HepG2 (cell line): ENCODE results near the gene DDX10. TPM values are rescaled to one million over a fixed set of nuclear protein-coding genes. Genes with fewer than 3 reads are reported as not detected.

Source experiments
- ATAC-seq: fragments of 200-7000 bp; cut with Tn5 transposase; 3 replicates; pipeline ENCODE4 v1.9.1; 2020; ENCODE audit warnings: mild to moderate bottlenecking, moderate library complexity
- BruUV-seq: library from RNA; stranded (reverse); fragments of 400-500 nt; replicated peaks from 2 replicates; lab custom pipeline; 2021; lab: Mats Ljungman, UMichigan
- CTCF ChIA-PET: fragments of 300-600 bp; formaldehyde crosslinking; extraction: SDS; loops from one replicate; lab custom pipeline; 2021; ENCODE audit warnings: low total read pairs, inconsistent platforms, low intra/inter-chr PET ratio; lab: Yijun Ruan, JAX
- POLR2A ChIA-PET: fragments of 350-600 bp; sonication (Branson Sonifier 250); formaldehyde crosslinking; loops from one replicate; lab custom pipeline; 2020; ENCODE audit warnings: antibody characterized with exemption, inconsistent platforms; lab: Yijun Ruan, JAX
- DNase-seq: peaks from one replicate; pipeline ENCODE4 v3.0.0-alpha.2; 2015; ENCODE audit warnings: low spot score
- FAIRE-seq: peaks from 3 replicates; lab custom pipeline; 2011; peaks lifted over from hg19 to GRCh38; lab: Jason Lieb, UNC
- H2AFZ ChIP-seq: one replicate; pipeline ENCODE4 v1.6.1; 2011; ENCODE audit warnings: low read length, inconsistent platforms
- H3K27ac ChIP-seq: fragments of 300-600 bp; 3 replicates; pipeline ENCODE4 v1.8.0; 2011; ENCODE audit warnings: mixed run types, mild to moderate bottlenecking, mixed read lengths, low read length, inconsistent platforms; ENCODE audit not compliant: insufficient read depth; ENCODE audit errors: extremely low read length
- H3K27me3 ChIP-seq, 2 experiments: fragments of 200-600 bp in 1 of 2; 2 replicates in 1 of 2; 3 replicates in 1 of 2; pipeline versions ENCODE4 v1.6.0 to v1.8.0; 2011; ENCODE audit warnings: low read length in 2 of 2, mild to moderate bottlenecking in 2 of 2, moderate library complexity in 2 of 2, inconsistent platforms in 1 of 2; ENCODE audit not compliant: insufficient read depth in 2 of 2, control insufficient read depth in 1 of 2
- H3K36me3 ChIP-seq, 2 experiments: fragments of 200-600 bp in 1 of 2; replicated peaks in 1 of 2; 2 replicates in 1 of 2; 3 replicates in 1 of 2; pipeline versions ENCODE4 v1.5.1 to v1.8.0; 2011; ENCODE audit warnings: low read length in 2 of 2, inconsistent platforms in 1 of 2; ENCODE audit not compliant: insufficient read depth in 2 of 2, control insufficient read depth in 1 of 2
- H3K4me1 ChIP-seq: 2 replicates; pipeline ENCODE4 v1.5.1; 2012; ENCODE audit warnings: low read length, inconsistent platforms; ENCODE audit not compliant: insufficient read depth
- H3K4me2 ChIP-seq: 2 replicates; pipeline ENCODE4 v1.6.0; 2011; ENCODE audit warnings: low read depth, low read length, inconsistent platforms
- H3K4me3 ChIP-seq, 3 experiments: fragments of 200-600 bp in 1 of 3; sonication (generic), shearing (Covaris generic) in 1 of 3; replicated peaks in 1 of 3; 2 replicates each; pipeline ENCODE4 v1.5.1; 2011 to 2016; ENCODE audit warnings: low read length in 3 of 3, inconsistent platforms in 2 of 3, low read depth in 2 of 3, mild to moderate bottlenecking in 2 of 3, control low read depth in 1 of 3, mixed read lengths in 1 of 3; ENCODE audit not compliant: insufficient read depth in 1 of 3
- H3K79me2 ChIP-seq: one replicate; pipeline ENCODE4 v1.6.1; 2011; ENCODE audit warnings: low read length, inconsistent platforms; ENCODE audit not compliant: insufficient read depth
- H3K9ac ChIP-seq: 2 replicates; pipeline ENCODE4 v1.6.0; 2011; ENCODE audit warnings: mild to moderate bottlenecking, low read depth, low read length, inconsistent platforms; ENCODE audit not compliant: insufficient read depth
- H3K9me3 ChIP-seq: 2 replicates; pipeline ENCODE4 v1.5.1; 2012; ENCODE audit warnings: mild to moderate bottlenecking, low read length
- H4K20me1 ChIP-seq: 2 replicates; pipeline ENCODE4 v1.6.0; 2011; ENCODE audit warnings: inconsistent platforms, mild to moderate bottlenecking, low read length, moderate library complexity; ENCODE audit not compliant: insufficient read depth
- ATAD3A ChIP-seq: sonication (generic); formaldehyde crosslinking; IDR thresholded peaks from 2 replicates; pipeline ENCODE4 v1.4.0; 2020; ENCODE audit warnings: missing genetic modification reagents
- CHD2 ChIP-seq: IDR thresholded peaks from 2 replicates; pipeline ENCODE4 v1.6.1; 2011; ENCODE audit warnings: low read depth, low read length, improper control_type of control experiment
- KDM1A ChIP-seq: IDR thresholded peaks from 2 replicates; pipeline ENCODE4 v1.6.1; 2016; ENCODE audit warnings: missing compliant biosample characterization
- KLF9 ChIP-seq: IDR thresholded peaks from 2 replicates; pipeline ENCODE4 v1.6.1; 2016; ENCODE audit warnings: low read depth
- KMT2A ChIP-seq: sonication (generic); formaldehyde crosslinking; IDR thresholded peaks from 2 replicates; pipeline ENCODE4 v1.4.0; 2020; ENCODE audit warnings: missing genetic modification reagents
- PHB2 ChIP-seq: fragments of 450-650 bp; IDR thresholded peaks from 2 replicates; pipeline ENCODE4 v1.6.1; 2018; ENCODE audit not compliant: partially characterized antibody
- SMAD3 ChIP-seq: sonication (generic); formaldehyde crosslinking; IDR thresholded peaks from 2 replicates; pipeline ENCODE4 v1.4.0; 2020; ENCODE audit warnings: missing genetic modification reagents
- SYNCRIP ChIP-seq: fragments of 200-400 bp; formaldehyde crosslinking; IDR thresholded peaks from 2 replicates; pipeline ENCODE4 v1.6.1; 2018; ENCODE audit warnings: mild to moderate bottlenecking, low read depth, low read length; ENCODE audit not compliant: insufficient read depth
- ZFP90 ChIP-seq: sonication (generic); formaldehyde crosslinking; IDR thresholded peaks from 2 replicates; pipeline ENCODE4 v1.8.0; 2022; ENCODE audit warnings: missing genetic modification reagents, mild to moderate bottlenecking, inconsistent platforms, borderline replicate concordance
- ZMYM3 ChIP-seq: sonication (generic); formaldehyde crosslinking; IDR thresholded peaks from 2 replicates; pipeline ENCODE4 v1.5.1; 2020; ENCODE audit warnings: mild to moderate bottlenecking, missing genetic modification reagents
- ZNF431 ChIP-seq: sonication (generic); formaldehyde crosslinking; IDR thresholded peaks from 2 replicates; pipeline ENCODE4 v1.9.0; 2022; ENCODE audit warnings: missing genetic modification reagents, low read depth, mild to moderate bottlenecking, borderline replicate concordance
- ZNF451 ChIP-seq: sonication (generic); formaldehyde crosslinking; IDR thresholded peaks from 2 replicates; pipeline ENCODE4 v1.5.0; 2020; ENCODE audit warnings: mild to moderate bottlenecking, missing genetic modification reagents
- ZNF768 ChIP-seq: sonication (generic); formaldehyde crosslinking; IDR thresholded peaks from 2 replicates; pipeline ENCODE4 v1.4.0; 2020; ENCODE audit warnings: missing genetic modification reagents
- WGBS: methylation state at CpG from one replicate; pipeline ENCODE4 v1.1.6; 2017; ENCODE audit warnings: low lambda C conversion rate; 5-methylcytosine and 5-hydroxymethylcytosine counted together
- in situ Hi-C: cut with HindIII; loops from 2 replicates; pipeline ENCODE4 v1.10.0; 2017; ENCODE audit warnings: low pct_unique_long_range_greater_than_20kb; ENCODE audit not compliant: extremely low pct_ligation_motif_present
- intact Hi-C: fragments of 100-400 bp; cut with micrococcal nuclease; formaldehyde crosslinking; loops from one replicate; pipeline ENCODE4 v1.10.0; 2022; ENCODE audit not compliant: unreplicated experiment
- polyA plus RNA-seq, 8 experiments: library from polyadenylated mRNA; depleted of rRNA in 3 of 8; stranded (reverse) in 7 of 8; unstranded in 1 of 8; fragments of >200 nt; fragmentation: Illumina TruSeq in 4 of 8; extraction: Trizol in 4 of 8; gene quantifications; 2 replicates each; pipeline versions ENCODE4 v1.2.1 to v1.2.3, GENCODE V29; 2011 to 2016; ENCODE audit warnings: low read depth in 4 of 8, missing spikeins in 1 of 8, mixed read lengths in 1 of 8; ENCODE audit not compliant: insufficient read depth in 1 of 8
- total RNA-seq, 5 experiments: library from RNA; depleted of rRNA; stranded (reverse); fragments of >200 nt; fragmentation: Illumina TruSeq; extraction: Trizol; gene quantifications; 2 replicates each; pipeline ENCODE4 v1.2.3, GENCODE V29; 2016; ENCODE audit warnings: low read depth in 1 of 5
- TF ChIP-seq, protein P1 (sequence below): sonication (generic); formaldehyde crosslinking; IDR thresholded peaks from 2 replicates; pipeline ENCODE4 v1.4.0; 2020; ENCODE audit warnings: mild to moderate bottlenecking, low read depth, missing genetic modification reagents
- TF ChIP-seq, protein P2 (sequence below): sonication (generic); formaldehyde crosslinking; IDR thresholded peaks from 2 replicates; pipeline ENCODE4 v1.8.0; 2022; ENCODE audit warnings: mild to moderate bottlenecking, missing genetic modification reagents; ENCODE audit not compliant: insufficient replicate concordance
- TF ChIP-seq, protein P3 (sequence below): sonication (generic); formaldehyde crosslinking; IDR thresholded peaks from 2 replicates; pipeline ENCODE4 v1.5.0; 2020; ENCODE audit warnings: mild to moderate bottlenecking, low read depth, missing genetic modification reagents, borderline replicate concordance
- TF ChIP-seq, protein P4 (sequence below): sonication (generic); formaldehyde crosslinking; IDR thresholded peaks from 2 replicates; pipeline ENCODE4 v1.8.0; 2022; ENCODE audit warnings: mild to moderate bottlenecking, missing genetic modification reagents, borderline replicate concordance
- TF ChIP-seq, protein P5 (sequence below): sonication (generic); formaldehyde crosslinking; conservative IDR thresholded peaks from 2 replicates; pipeline ENCODE4 v1.4.0; 2020; ENCODE audit warnings: missing genetic modification reagents

Gene DDX10
- total and polyA plus RNA-seq, 2 of the 13 experiments (the other 11 are each of a cell fraction or from before 2014, with no cell fraction given) = 17.0 to 32.0 TPM

DNA sequence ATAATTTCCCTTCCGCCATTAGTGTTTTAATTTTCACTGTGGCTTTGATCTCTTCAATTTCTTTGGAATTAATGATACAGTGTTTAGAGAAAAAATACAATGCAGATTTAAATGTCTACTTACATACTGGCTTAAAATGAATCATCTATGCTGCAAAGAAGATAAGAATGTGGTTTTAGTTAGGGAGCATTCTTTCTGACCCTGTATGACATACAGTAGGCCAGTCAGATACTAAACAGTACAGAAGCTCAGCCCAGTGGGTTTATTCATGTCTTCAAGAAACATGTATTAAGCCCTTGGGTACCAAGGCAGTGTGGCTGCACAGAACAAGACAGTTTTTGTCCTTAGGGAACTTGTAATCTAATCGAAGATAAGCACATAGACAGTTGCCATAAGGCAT is 268.8 kb downstream of the DDX10 start:
- no peak overlapping the region for H3K27ac ChIP-seq
- ChIA-PET POLR2A (no interaction called here), CTCF (no interaction called here)
- no peak overlapping the region for H2AFZ ChIP-seq
- H3K9ac ChIP-seq = no peak overlapping the region
- no peaks in the 10 kb centered on the region; a peak in 1 of 5 replicates for H3K36me3 ChIP-seq
- no peaks in the 10 kb centered on the region for H4K20me1 ChIP-seq
- no peaks in the 10 kb centered on the region for H3K79me2 ChIP-seq
- 82% methylated on average over 2 of the region's 2 CpGs for WGBS
- H3K4me1 ChIP-seq = peaks cover 8% of the 10 kb centered on the region
- no TSS peak for BruUV-seq
- in situ Hi-C loops = no loop called here
- DNase-seq = no peak
- H3K4me2 ChIP-seq = no peak overlapping the region
- intact Hi-C loops = no loop called here
- H3K9me3 ChIP-seq = no peaks in the 10 kb centered on the region
- ATAC-seq = no peak
- TF ChIP-seq, protein P1, sequence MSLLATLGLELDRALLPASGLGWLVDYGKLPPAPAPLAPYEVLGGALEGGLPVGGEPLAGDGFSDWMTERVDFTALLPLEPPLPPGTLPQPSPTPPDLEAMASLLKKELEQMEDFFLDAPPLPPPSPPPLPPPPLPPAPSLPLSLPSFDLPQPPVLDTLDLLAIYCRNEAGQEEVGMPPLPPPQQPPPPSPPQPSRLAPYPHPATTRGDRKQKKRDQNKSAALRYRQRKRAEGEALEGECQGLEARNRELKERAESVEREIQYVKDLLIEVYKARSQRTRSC = no peak
- TF ChIP-seq, protein P2, sequence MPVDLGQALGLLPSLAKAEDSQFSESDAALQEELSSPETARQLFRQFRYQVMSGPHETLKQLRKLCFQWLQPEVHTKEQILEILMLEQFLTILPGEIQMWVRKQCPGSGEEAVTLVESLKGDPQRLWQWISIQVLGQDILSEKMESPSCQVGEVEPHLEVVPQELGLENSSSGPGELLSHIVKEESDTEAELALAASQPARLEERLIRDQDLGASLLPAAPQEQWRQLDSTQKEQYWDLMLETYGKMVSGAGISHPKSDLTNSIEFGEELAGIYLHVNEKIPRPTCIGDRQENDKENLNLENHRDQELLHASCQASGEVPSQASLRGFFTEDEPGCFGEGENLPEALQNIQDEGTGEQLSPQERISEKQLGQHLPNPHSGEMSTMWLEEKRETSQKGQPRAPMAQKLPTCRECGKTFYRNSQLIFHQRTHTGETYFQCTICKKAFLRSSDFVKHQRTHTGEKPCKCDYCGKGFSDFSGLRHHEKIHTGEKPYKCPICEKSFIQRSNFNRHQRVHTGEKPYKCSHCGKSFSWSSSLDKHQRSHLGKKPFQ (CRISPR knock-in tag) = no peak
- TF ChIP-seq KLF9 (CRISPR knock-in tag) (no peak), KDM1A (no peak), ZNF431 (no peak), CHD2 (no peak), PHB2 (no peak), ZNF768 (no peak), ZFP90 (CRISPR knock-in tag) (no peak), ZMYM3 (CRISPR knock-in tag) (no peak), SMAD3 (CRISPR knock-in tag) (no peak), ZNF451 (no peak), SYNCRIP (no peak), ATAD3A (CRISPR knock-in tag) (no peak), KMT2A (no peak)
- TF ChIP-seq, protein P3, sequence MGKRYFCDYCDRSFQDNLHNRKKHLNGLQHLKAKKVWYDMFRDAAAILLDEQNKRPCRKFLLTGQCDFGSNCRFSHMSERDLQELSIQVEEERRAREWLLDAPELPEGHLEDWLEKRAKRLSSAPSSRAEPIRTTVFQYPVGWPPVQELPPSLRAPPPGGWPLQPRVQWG (CRISPR knock-in tag) = no peak
- TF ChIP-seq, protein P4, sequence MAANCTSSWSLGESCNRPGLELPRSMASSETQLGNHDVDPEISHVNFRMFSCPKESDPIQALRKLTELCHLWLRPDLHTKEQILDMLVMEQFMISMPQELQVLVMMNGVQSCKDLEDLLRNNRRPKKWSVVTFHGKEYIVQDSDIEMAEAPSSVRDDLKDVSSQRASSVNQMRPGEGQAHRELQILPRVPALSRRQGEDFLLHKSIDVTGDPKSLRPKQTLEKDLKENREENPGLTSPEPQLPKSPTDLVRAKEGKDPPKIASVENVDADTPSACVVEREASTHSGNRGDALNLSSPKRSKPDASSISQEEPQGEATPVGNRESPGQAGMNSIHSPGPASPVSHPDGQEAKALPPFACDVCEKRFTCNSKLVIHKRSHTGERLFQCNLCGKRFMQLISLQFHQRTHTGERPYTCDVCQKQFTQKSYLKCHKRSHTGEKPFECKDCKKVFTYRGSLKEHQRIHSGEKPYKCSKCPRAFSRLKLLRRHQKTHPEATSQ = no peak
- TF ChIP-seq, protein P5, sequence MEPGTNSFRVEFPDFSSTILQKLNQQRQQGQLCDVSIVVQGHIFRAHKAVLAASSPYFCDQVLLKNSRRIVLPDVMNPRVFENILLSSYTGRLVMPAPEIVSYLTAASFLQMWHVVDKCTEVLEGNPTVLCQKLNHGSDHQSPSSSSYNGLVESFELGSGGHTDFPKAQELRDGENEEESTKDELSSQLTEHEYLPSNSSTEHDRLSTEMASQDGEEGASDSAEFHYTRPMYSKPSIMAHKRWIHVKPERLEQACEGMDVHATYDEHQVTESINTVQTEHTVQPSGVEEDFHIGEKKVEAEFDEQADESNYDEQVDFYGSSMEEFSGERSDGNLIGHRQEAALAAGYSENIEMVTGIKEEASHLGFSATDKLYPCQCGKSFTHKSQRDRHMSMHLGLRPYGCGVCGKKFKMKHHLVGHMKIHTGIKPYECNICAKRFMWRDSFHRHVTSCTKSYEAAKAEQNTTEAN = no peak
- FAIRE-seq = no peak
- H3K4me3 ChIP-seq = no peak overlapping the region
- H3K27me3 ChIP-seq = no peaks in the 10 kb centered on the region
